Stimulated activated CD4-positive, alpha-beta T cell treated with anti-CD3 and anti-CD28 coated beads, Interleukin-15, amount 100 ng/mL, for 1 hour (primary cell): ENCODE measurements around the gene PPM1N.

ENCODE experiments used
- DNase-seq, 2 donors: peaks; one replicate each; pipeline ENCODE4 v3.0.0-alpha.2; 2020; ENCODE audit warnings: low read depth in 1 of 2, low spot score in 1 of 2

Gene PPM1N

DNA sequence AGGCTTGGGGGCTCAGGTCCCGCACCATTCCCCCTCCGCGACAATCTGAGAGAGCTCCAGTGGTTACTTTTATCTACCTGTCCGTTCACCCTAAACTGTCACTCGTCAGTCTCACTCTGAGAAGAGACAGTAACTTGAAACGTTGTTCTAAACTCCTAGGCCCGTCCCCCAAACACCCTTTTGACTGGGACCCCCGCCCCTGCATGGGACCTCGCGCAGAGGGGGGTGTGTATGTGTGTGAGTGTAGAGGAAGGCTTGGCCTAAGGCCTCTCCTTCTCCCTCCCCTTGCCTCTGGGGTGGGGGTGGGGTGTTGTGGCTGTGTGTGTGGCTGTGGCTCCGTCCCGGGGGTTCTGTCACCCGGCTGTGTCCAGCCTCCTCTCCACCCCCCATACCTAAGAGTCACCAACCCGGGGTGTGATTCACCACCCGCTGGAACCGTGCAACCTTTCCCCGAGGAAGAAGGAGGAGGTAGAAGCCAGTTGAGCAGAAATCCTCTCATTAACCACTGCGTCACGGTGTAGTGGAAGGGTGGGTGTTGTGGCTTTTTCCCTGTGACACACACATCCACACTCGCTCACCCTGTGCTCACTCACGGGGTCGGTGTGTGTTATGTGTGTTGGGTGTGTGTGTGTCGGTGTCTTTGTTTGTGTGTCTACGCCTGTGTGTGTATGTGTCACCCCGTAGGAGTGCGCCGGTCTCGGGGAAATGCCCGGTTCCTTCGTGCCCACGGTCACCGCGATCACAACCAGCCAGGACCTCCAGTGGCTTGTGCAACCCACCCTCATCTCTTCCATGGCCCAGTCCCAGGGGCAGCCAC is 28.1 kb upstream of the PPM1N start:
- DNase-seq: peak in 1 of 2 donors; percentile 34

DNA sequence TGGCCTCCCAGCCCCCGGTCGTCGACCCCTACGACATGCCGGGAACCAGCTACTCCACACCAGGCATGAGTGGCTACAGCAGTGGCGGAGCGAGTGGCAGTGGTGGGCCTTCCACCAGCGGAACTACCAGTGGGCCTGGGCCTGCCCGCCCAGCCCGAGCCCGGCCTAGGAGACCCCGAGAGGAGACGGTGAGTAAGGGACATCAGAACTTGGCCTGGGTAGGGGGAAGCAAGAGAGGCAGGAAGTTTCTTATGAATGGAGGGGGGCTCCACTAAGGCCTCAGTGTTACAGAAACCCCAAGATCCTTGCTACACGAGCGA is 27.5 kb upstream of the PPM1N start:
- peak in 1 of 2 donors; percentile 19 for DNase-seq

DNA sequence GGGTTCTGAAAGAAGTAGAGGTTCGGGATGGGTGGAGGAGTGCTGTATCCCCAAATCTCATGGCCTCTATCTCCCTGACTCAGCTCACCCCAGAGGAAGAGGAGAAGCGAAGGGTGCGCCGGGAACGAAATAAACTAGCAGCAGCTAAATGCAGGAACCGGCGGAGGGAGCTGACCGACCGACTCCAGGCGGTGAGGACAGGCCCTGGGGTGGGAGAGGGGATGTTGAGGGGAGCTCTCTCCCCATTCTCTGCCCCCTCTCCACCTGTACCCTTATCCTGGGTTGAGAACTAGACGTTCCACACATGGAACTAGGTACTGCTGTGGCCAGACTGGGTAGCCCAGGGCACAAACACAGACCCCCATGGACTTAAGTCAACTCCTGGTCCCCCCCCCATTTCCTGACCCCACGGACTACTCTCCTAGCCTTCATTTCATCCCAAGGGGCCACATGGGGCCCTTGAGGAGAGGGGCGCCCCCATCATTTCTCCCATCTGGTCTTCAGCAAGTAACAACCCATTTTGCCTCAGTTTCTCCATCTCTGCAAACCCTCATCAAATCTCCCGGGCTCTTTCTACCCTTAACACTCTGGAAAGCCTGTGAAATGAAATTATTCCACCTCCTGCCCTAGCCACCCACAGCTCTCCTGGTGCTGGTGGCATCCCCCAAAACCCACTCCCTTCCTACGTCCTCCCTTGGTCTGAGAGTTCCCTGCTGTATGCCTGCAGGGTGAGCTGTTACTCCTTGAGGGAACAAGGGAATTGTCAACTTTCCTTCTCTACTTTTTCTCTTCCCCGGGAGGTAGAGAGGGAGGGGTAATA is 26.9 kb upstream of the PPM1N start:
- DNase-seq: no peak

DNA sequence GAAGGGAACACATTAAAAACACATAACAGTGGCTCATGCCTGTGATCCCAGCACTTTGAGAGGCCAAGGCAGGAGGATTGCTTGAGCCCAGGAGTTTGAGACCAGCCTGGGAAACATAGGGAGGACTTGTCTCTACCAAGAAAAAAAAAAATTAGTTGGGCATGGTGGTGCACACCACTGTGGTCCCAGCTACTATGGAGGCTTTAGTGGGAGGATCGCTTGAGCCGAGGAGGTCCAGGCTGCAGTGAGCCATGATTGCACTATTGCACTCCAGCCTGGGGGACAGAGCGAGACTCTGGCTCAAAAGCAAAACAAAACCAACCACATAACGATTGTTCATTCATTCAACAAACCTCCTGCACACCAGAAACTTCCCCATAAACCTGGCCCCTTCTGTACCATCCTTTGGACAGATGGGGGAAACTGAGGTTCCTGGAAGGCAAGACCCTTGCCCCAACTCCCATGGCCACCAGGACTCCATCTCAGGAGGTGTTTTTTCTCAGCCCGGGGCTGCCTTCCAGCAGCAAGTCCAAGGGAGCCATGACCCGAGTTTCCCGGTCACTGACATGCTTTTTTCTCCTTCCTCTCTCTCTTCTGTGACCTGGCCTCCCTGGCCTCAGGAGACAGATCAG is 26.2 kb upstream of the PPM1N start:
- DNase-seq: no peak

DNA sequence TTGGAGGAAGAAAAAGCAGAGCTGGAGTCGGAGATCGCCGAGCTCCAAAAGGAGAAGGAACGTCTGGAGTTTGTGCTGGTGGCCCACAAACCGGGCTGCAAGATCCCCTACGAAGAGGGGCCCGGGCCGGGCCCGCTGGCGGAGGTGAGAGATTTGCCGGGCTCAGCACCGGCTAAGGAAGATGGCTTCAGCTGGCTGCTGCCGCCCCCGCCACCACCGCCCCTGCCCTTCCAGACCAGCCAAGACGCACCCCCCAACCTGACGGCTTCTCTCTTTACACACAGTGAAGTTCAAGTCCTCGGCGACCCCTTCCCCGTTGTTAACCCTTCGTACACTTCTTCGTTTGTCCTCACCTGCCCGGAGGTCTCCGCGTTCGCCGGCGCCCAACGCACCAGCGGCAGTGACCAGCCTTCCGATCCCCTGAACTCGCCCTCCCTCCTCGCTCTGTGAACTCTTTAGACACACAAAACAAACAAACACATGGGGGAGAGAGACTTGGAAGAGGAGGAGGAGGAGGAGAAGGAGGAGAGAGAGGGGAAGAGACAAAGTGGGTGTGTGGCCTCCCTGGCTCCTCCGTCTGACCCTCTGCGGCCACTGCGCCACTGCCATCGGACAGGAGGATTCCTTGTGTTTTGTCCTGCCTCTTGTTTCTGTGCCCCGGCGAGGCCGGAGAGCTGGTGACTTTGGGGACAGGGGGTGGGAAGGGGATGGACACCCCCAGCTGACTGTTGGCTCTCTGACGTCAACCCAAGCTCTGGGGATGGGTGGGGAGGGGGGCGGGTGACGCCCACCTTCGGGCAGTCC is 25.5 kb upstream of the PPM1N start:
- DNase-seq: peak in 1 of 2 donors; percentile 18

DNA sequence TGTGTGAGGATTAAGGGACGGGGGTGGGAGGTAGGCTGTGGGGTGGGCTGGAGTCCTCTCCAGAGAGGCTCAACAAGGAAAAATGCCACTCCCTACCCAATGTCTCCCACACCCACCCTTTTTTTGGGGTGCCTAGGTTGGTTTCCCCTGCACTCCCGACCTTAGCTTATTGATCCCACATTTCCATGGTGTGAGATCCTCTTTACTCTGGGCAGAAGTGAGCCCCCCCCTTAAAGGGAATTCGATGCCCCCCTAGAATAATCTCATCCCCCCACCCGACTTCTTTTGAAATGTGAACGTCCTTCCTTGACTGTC is 24.9 kb upstream of the PPM1N start:
- DNase-seq: no peak

DNA sequence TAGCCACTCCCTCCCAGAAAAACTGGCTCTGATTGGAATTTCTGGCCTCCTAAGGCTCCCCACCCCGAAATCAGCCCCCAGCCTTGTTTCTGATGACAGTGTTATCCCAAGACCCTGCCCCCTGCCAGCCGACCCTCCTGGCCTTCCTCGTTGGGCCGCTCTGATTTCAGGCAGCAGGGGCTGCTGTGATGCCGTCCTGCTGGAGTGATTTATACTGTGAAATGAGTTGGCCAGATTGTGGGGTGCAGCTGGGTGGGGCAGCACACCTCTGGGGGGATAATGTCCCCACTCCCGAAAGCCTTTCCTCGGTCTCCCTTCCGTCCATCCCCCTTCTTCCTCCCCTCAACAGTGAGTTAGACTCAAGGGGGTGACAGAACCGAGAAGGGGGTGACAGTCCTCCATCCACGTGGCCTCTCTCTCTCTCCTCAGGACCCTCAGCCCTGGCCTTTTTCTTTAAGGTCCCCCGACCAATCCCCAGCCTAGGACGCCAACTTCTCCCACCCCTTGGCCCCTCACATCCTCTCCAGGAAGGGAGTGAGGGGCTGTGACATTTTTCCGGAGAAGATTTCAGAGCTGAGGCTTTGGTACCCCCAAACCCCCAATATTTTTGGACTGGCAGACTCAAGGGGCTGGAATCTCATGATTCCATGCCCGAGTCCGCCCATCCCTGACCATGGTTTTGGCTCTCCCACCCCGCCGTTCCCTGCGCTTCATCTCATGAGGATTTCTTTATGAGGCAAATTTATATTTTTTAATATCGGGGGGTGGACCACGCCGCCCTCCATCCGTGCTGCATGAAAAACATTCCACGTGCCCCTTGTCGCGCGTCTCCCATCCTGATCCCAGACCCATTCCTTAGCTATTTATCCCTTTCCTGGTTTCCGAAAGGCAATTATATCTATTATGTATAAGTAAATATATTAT is 24.3 kb upstream of the PPM1N start:
- peak in 1 of 2 donors; percentile 17 for DNase-seq

DNA sequence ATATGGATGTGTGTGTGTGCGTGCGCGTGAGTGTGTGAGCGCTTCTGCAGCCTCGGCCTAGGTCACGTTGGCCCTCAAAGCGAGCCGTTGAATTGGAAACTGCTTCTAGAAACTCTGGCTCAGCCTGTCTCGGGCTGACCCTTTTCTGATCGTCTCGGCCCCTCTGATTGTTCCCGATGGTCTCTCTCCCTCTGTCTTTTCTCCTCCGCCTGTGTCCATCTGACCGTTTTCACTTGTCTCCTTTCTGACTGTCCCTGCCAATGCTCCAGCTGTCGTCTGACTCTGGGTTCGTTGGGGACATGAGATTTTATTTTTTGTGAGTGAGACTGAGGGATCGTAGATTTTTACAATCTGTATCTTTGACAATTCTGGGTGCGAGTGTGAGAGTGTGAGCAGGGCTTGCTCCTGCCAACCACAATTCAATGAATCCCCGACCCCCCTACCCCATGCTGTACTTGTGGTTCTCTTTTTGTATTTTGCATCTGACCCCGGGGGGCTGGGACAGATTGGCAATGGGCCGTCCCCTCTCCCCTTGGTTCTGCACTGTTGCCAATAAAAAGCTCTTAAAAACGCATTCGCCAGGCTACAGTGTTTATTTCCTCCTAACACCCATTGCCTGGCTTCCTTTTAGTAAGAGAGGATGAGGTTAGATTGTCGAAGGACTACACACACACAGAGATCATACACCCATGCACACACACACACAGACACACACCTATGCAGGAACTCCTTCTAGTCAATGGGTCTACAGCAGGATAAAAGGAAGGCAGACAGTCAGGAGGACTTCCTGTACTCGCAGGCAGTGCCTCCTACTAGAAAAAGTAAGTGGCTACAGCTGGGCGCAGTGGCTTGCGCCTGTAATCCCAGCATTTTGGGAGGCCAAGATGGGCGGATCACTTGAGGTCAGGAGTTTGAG is 23.4 kb upstream of the PPM1N start:
- peak in 1 of 2 donors; percentile 38 for DNase-seq

DNA sequence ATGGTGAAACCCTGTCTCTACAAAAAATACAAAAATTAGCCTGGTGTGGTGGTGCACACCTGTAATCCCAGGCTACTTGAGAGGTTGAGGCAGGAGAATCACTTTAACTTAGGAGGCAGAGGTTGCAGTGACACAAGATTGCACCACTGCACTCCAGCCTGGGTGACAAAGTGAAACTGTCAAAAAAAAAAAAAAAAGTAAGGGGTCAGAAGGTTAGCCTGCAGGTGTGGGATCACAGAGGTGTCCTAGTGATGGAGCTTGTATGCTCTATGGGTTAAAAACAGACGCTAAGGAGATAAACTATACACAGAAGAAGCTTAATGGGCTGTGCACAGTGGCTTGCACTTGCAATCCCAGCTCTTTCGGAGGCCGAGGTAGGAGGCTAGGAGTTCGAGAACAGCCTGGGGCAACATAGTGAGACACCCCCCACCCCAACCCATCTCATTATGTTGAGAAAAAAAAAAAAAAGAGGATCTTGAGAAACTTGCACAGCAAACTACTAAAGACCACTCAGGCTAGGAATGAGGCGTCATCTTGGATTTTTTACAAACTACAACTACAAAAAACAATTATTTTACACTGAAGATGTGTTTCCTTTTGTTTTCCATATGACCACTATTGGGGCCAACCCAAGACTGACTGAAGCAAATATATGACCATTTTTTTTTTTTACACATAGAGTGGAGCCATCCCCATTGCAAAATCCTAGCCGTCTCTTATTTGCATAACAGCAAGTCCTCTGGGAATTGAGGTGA is 22.5 kb upstream of the PPM1N start:
- no peak for DNase-seq

DNA sequence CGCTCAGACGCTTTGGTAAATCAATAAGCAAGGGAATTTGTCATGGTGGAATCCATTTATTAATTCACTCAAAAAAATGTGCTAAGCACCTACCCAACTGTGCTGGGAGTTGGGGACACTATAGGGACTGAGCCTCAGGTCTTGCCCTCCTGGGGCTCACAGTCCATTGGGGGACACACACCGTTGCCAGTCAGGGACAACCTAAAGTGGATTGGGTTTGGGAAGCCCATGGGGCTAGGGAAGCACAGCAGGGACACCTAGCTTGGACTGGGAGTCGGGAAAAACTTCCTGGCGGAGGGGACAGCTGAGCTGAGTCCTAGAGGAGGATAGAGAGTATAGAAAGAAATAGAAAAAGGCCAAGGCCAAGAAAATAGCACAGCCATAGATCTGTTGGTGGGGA is 21.9 kb upstream of the PPM1N start:
- no peak for DNase-seq

DNA sequence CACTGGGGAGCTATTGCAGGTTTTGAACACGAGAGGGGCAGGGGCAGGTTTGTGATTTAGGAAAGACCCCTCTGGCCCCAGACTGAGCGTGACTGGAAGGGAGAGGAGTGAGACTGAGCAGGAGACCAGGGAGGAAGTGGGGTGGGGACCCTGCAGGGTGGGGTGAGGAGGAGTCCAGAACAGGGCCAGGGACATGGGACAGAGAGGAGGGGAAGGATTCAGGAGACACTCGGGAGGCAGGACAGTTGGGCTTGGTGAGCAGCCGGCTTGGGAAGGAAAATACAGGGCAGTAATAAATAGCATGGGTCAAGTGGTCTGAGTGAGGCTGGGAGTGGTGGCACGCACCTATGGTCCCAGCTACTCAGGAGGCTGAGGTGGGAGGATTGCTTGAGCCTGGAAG is 21.1 kb upstream of the PPM1N start:
- no peak for DNase-seq

DNA sequence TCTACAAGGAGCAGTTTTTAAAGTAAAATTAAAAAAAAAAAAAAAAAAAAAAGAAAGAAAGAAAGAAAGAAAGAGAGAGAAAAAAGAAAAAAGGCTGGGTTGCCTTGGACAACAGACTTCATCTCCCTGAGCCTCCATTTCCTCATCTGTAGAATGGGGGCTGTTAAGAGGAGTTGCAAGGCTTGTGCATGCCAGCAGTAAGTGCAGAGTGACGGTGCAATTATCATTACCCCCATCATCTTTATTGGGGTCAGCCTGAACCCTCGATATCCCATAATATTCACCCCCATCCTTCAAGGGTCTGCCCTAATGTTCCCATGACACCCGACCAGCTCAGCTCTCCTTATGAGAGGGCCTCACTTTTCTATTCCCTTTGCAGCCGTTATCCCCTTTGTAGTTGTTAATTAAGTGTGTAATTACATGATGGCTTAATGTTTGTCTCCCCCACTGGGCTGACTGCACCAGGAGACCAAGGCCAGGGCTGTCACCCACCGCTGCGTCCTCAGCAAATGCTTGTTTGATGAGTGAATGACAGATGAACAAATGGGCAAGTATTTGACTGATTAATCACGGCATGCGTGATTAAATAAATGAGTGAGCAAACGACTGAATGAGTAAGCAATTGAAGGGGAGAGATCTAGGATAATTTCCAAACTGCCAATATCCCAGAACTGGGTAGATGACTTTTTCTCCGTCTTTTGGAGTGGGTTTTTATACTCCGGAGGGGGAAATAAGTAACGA is 20.4 kb upstream of the PPM1N start:
- no peak for DNase-seq

DNA sequence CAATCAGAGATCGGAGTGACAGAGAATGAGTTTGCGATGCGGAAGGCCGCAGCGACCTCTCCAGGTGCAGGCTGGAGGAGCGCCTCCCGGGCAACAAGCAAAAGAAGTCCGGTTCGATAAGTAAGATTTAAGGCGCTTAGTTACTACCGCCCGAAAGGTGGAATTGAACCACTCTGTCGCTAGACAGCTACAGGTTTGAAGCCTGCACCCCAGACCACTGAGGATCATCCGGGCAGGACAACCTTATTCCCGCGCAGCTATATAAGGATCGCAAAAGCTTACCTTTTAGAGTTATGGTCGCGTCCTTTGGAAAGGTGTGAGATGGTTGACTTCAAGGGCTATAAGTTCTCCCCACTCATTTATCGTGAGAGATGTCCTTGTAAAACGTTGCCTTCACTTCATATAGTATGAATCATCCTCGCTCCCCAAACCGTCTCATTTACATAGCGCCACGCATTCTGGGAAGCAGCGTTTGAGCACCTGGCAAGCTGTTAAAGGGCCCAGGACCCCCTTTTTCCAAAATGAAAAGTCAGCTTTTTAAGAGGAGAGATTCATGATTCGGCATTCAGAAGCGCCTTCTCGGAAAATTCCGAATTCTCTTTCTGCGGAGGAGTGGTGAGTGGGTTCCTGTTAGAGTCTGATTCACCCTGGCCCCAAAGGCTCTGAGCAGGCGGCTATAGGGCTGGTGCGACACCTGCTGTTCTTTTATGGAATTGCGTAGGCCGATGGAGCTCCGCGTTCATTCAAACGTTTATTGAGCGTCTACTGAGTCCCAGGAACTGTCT is 19.6 kb upstream of the PPM1N start:
- DNase-seq: peak; percentile 82 to 83

DNA sequence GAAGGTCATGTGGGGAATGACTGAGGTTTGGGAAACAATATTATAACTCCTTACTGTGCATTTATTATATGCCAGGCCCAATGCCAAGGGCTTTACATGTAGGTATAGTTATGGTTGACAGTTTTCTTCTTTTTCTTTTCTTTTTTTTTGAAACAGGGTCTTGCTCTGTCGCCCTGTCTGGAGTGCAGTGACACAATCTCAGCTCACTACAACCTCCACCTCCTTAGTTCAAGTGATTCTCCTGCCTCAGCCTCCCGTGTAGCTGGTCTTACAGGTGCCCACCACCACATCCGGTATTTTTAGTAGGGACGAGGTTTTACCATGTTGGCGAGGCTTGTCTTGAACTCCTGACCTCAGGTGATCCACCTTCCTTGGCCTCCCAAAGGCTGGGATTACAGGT is 15.2 kb upstream of the PPM1N start:
- DNase-seq: no peak

DNA sequence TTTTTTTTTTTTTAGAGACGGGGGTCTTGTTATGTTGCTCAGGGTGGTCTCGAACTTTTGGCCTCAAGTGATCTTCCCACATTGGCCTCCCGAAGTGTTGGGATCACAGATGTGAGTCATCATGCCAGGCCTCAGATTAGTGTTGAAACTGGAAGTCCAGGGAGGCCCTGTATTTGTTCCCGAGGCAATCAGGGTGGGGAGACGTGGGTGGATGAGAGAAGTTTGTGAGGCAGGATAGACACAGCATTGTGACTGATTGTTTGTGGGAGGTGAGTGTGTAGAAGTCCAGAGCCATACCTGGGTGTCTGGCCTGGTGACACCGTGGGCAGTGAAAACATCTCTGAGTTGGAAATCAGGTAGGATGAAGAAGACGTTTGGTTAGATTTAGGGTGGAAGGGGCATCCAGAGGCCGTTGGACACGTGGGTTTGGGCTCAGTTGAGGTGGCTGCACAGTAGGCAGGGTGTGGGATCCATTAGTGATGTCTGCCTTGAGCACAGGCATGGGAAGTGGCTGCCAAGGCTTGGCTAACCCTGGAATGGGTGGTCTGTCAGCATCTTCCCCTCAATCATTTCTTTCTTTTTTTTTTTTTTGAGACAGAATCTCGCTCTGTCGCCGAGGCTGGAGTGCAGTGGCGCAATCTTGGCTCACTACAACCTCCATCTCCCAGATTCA is 13.8 kb upstream of the PPM1N start:
- DNase-seq: no peak

DNA sequence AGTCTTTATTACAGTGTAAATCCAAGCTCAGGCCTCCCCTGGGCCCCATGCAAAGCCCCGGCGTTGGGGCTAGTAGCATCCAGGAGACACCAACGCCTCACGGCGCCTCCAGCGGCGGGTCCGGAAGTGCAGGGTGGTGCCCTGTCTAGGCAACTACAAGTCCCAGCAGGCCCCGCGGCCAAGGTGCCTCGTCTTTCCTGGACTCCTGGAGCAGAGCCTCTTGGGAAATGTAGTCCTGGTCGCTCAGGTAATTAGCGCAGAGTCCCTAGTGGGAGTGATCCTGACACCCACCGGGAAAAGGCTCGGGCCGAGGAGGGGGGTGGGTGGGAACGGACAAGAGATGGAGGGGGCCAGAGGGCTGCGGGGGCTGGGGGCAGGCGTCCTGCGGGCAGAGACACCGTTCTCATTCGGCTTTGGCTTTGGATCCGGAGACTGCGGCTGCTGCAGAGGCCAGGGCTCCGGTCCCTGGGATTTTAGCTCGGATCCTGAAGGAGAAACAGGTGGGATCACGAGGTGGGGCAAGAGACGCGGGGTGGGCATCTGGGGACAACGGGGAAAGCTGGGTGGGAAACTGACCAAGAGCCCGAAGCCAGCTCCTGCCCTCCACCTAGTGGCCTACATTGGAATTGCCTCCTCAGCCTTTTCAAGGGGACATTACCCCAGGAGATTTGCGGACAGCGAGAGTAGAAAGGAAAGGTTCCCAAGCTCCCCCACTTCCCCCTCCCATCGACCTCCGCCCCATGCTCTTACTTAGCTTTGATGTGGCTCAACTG is 12.8 kb upstream of the PPM1N start:
- peak; percentile 95 to 96 for DNase-seq
